Fibroblast of lung (primary cell): ENCODE measurements around the gene PLK1. TPM values are rescaled to one million over a fixed set of nuclear protein-coding genes. Genes with fewer than 3 reads are reported as not detected.

ENCODE experiments used
- DNase-seq, 2 donors: peaks; one replicate each; pipeline versions ENCODE4 v3.0.0 to v3.0.0-alpha.2; 2010; ENCODE audit warnings: low read depth in 2 of 2
- H2AFZ ChIP-seq: 2 replicates; pipeline ENCODE4 v1.5.1; 2012; ENCODE audit warnings: low read length, control low read depth, inconsistent platforms
- H3K27ac ChIP-seq: 2 replicates; pipeline ENCODE4 v1.5.1; 2011; ENCODE audit warnings: low read length, control low read depth; ENCODE audit not compliant: insufficient read depth
- H3K27me3 ChIP-seq: 2 replicates; pipeline ENCODE4 v1.5.1; 2011; ENCODE audit warnings: mild to moderate bottlenecking, low read length; ENCODE audit not compliant: control insufficient read depth, insufficient read depth
- H3K36me3 ChIP-seq: 2 replicates; pipeline ENCODE4 v1.5.1; 2011; ENCODE audit warnings: low read length; ENCODE audit not compliant: control insufficient read depth, insufficient read depth
- H3K4me1 ChIP-seq: 2 replicates; pipeline ENCODE4 v1.5.1; 2011; ENCODE audit warnings: low read length; ENCODE audit not compliant: control insufficient read depth, insufficient read depth; ENCODE audit errors: extremely low read depth
- H3K4me2 ChIP-seq: 2 replicates; pipeline ENCODE4 v1.5.1; 2011; ENCODE audit warnings: low read length, control low read depth; ENCODE audit not compliant: insufficient read depth; ENCODE audit errors: extremely low read depth
- H3K4me3 ChIP-seq, 4 experiments: fragments of 200-600 bp in 1 of 4; sonication (generic) in 1 of 4; replicated peaks in 1 of 4; 2 replicates each; pipeline ENCODE4 v1.5.1; 2011 to 2016; ENCODE audit warnings: low read length in 4 of 4, low read depth in 3 of 4, mild to moderate bottlenecking in 3 of 4, control low read depth in 2 of 4, inconsistent platforms in 1 of 4, mixed read lengths in 1 of 4; ENCODE audit not compliant: insufficient read depth in 1 of 4; ENCODE audit errors: control extremely low read depth in 1 of 4
- H3K79me2 ChIP-seq: 2 replicates; pipeline ENCODE4 v1.5.1; 2012; ENCODE audit warnings: mild to moderate bottlenecking, low read length, inconsistent platforms; ENCODE audit not compliant: control insufficient read depth, insufficient read depth
- H3K9ac ChIP-seq: 2 replicates; pipeline ENCODE4 v1.5.1; 2011; ENCODE audit warnings: mild to moderate bottlenecking, low read length, control low read depth; ENCODE audit not compliant: insufficient read depth
- H3K9me3 ChIP-seq: 2 replicates; pipeline ENCODE4 v1.5.1; 2012; ENCODE audit warnings: low read depth, low read length; ENCODE audit not compliant: control insufficient read depth, insufficient read depth
- H4K20me1 ChIP-seq: 2 replicates; pipeline ENCODE4 v1.5.1; 2011; ENCODE audit warnings: low read length; ENCODE audit not compliant: control insufficient read depth, insufficient read depth; ENCODE audit errors: extremely low read depth
- EZH2 ChIP-seq: IDR thresholded peaks from 2 replicates; pipeline ENCODE4 v1.5.1; 2012; ENCODE audit warnings: low read length, control low read depth, mild to moderate bottlenecking; ENCODE audit errors: missing control alignments
- polyA plus RNA-seq, 2 donors: library from polyadenylated mRNA; depleted of rRNA in 1 of 2; stranded (reverse) in 1 of 2; unstranded in 1 of 2; fragments of >200 nt; gene quantifications; 2 replicates each; pipeline ENCODE4 v1.2.1, GENCODE V29; 2011 to 2012; ENCODE audit warnings: missing spikeins in 1 of 2
- total RNA-seq: library from RNA; depleted of rRNA; stranded (reverse); fragments of >200 nt; gene quantifications from 2 replicates; pipeline ENCODE4 v1.2.1, GENCODE V29; 2014
- TF ChIP-seq, protein P1 (sequence below), 2 donors: IDR thresholded peaks in 1 of 2; conservative IDR thresholded peaks in 1 of 2; 1 replicate in 1 of 2; 2 replicates in 1 of 2; pipeline ENCODE4 v1.5.1; 2011 to 2012; ENCODE audit warnings: low read length in 2 of 2, control low read depth in 1 of 2, inconsistent platforms in 1 of 2, low read depth in 1 of 2, mild to moderate bottlenecking in 1 of 2

PLK1 gene
- total and polyA plus RNA-seq, 2 donors (not counting 1 experiment from before 2014, with no cell fraction given): 6.3 to 16.2 TPM

GRCh38 chr16:23634461-23635036 is 44.1 kb upstream of the PLK1 start:
- peaks cover 7% of the 10 kb centered on the region for H3K36me3 ChIP-seq

DNA sequence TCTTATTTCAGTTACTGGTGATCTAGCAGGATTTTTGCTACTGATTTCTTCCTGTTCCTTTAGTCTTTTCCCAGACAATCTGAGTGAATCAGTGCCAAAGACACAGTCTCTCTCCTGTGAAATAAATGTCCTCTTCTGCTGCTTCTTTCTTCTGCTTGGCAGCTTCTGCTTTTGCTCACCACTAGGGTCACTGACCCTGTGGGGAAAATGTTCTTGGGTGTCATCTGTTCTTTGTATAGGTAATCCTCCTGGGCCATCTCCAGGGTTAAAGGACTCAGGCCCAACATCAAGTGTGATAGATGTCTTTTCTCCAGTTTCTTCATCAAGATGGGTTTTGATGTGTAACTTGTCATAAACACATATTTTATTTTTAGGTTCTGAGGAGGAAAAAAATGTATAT is 42.7 kb upstream of the PLK1 start:
- peaks cover 14% of the 10 kb centered on the region for H3K79me2 ChIP-seq
- no peak overlapping the region for H2AFZ ChIP-seq
- DNase-seq: no peak
- no peak for TF ChIP-seq EZH2
- H3K4me1 ChIP-seq: peaks cover 2% of the 10 kb centered on the region
- H4K20me1 ChIP-seq: no peaks in the 10 kb centered on the region
- H3K36me3 ChIP-seq: peaks cover 7% of the 10 kb centered on the region
- no peak overlapping the region for H3K27ac ChIP-seq
- H3K9me3 ChIP-seq: no peaks in the 10 kb centered on the region
- no peak overlapping the region for H3K4me2 ChIP-seq
- H3K9ac ChIP-seq: no peak overlapping the region
- no peaks in the 10 kb centered on the region for H3K27me3 ChIP-seq
- H3K4me3 ChIP-seq: no peak overlapping the region

More at GRCh38 chr16:23634461-23635036, 44.1 kb upstream of the PLK1 start:
- Histone ChIP-seq H3K9ac (no peak overlapping the region), H3K4me1 (no peaks in the 10 kb centered on the region), H3K27ac (no peak overlapping the region), H3K27me3 (no peaks in the 10 kb centered on the region), H3K79me2 (no peaks in the 10 kb centered on the region), H2AFZ (no peak overlapping the region), H3K9me3 (no peaks in the 10 kb centered on the region), H4K20me1 (no peaks in the 10 kb centered on the region), H3K4me2 (no peak overlapping the region), H3K4me3 (no peak overlapping the region)
- TF ChIP-seq, protein P1, sequence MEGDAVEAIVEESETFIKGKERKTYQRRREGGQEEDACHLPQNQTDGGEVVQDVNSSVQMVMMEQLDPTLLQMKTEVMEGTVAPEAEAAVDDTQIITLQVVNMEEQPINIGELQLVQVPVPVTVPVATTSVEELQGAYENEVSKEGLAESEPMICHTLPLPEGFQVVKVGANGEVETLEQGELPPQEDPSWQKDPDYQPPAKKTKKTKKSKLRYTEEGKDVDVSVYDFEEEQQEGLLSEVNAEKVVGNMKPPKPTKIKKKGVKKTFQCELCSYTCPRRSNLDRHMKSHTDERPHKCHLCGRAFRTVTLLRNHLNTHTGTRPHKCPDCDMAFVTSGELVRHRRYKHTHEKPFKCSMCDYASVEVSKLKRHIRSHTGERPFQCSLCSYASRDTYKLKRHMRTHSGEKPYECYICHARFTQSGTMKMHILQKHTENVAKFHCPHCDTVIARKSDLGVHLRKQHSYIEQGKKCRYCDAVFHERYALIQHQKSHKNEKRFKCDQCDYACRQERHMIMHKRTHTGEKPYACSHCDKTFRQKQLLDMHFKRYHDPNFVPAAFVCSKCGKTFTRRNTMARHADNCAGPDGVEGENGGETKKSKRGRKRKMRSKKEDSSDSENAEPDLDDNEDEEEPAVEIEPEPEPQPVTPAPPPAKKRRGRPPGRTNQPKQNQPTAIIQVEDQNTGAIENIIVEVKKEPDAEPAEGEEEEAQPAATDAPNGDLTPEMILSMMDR (conservative IDR thresholded peaks at IDR 0.05 in 1 of 2, IDR thresholded peaks at IDR 0.05 in 1 of 2; ENCODE audit: low read depth in 1 of 2, low read length in 2 of 2): no peak
- no peak for TF ChIP-seq EZH2
- DNase-seq: no peak

GRCh38 chr16:23640615-23640930 is 38.1 kb upstream of the PLK1 start:
- Histone ChIP-seq H2AFZ (peak overlapping the region; percentile 59), H3K79me2 (peaks cover 34% of the 10 kb centered on the region), H4K20me1 (no peaks in the 10 kb centered on the region), H3K9me3 (no peaks in the 10 kb centered on the region), H3K36me3 (peaks cover 7% of the 10 kb centered on the region), H3K4me2 (peak overlapping the region; percentile 97), H3K27ac (peak overlapping the region; percentile 80), H3K9ac (peak overlapping the region; percentile 89), H3K27me3 (no peaks in the 10 kb centered on the region), H3K4me3 (peak overlapping the region; percentile 65 to 100 (median 93)), H3K4me1 (peaks cover 2% of the 10 kb centered on the region)
- peak; percentile 6 to 11 for DNase-seq
- TF ChIP-seq, protein P1 (conservative IDR thresholded peaks at IDR 0.05 in 1 of 2, IDR thresholded peaks at IDR 0.05 in 1 of 2; ENCODE audit: low read depth in 1 of 2, low read length in 2 of 2): no peak
- no peak for TF ChIP-seq EZH2
